HCEC 1CT (cell line): ENCODE results near the gene R3HCC1L.

ENCODE experiments used
- DNase-seq: peaks from one replicate; pipeline ENCODE4 v3.0.0-alpha.2; 2017

Gene R3HCC1L

DNA sequence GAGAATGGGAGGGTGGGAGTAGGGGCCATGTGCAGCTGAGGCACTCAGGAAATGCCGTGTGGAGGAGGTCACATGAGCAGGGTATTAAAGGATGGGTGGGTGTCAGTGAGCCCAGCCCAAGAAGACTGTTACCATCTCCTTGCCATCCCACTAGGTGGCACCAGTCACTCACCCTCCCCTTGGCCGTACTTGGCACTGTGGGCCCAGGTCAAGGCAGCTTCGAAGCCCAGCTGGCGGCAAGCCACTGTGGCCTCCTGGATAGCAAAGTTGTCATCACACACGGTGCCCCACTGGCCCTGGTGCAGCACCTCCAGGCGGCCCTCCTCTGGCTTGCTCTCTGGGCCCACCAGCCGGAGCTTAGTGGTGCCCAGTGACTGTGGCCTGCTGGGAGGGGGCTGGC is 128.1 kb downstream of the R3HCC1L start:
- peak; percentile 40 for DNase-seq

- DNase-seq = no peak
Measured at GRCh38 chr10:98263088-98263487, 128.6 kb downstream of the R3HCC1L start.

- no peak for DNase-seq
Measured at GRCh38 chr10:98264378-98265065, 130.1 kb downstream of the R3HCC1L start.

DNA sequence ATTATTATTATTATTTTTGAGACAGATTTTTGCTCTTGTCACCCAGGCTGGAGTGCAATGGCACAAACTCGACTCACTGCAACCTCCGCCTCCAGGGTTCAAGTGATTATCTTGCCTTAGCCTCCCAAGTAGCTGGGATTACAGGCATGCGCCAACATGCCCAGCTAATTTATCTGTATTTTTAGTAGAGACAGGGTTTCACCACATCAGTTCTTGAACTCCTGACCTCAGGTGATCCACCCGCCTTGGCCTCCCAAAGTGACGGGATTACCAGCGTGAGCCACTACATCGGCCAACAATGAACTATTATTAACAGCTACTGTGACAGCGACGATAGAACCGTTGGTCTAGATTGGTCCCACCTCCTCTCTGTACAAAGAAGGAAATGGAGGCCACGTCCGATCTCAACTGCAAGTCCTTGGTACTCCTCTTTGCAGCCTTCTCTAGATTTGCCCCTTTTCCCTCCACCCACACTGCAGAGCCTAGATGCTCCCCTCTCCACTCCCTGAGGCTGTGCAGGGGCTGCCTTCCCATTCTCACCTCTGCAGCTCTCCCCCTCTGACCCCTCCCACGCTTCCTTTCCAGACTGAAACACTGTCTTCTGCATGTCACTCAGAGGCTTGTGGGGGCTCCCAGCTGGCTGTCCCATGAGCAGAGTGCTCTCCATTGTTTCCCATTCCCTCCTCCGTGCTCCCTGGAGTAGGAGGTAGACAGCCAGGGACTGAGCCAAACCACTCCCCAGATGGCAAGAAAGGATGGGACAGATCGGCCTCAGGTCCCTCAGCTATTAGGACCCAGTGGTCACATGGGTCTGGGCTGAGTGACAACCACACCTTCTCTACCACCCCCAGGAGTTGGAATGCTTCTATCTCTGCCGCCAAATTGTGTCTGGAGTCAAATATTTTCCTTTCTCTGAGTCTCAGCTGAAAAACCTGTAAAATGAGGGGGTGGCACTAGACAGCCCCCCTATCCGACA is 131.2 kb downstream of the R3HCC1L start:
- DNase-seq = no peak

- DNase-seq = no peak
Measured at GRCh38 chr10:98266647-98267046, 132.2 kb downstream of the R3HCC1L start.

- DNase-seq = no peak
Measured at GRCh38 chr10:98267069-98267893, 132.8 kb downstream of the R3HCC1L start.

GRCh38 chr10:98267894-98268693 is 133.6 kb downstream of the R3HCC1L start, which contains the start of gene LOXL4:
Gene LOXL4, minus strand, starts transcription at chr10:98268194. Its CDS starts 5,175 bp downstream, at chr10:98263019.
- peak; percentile 20 for DNase-seq

DNA sequence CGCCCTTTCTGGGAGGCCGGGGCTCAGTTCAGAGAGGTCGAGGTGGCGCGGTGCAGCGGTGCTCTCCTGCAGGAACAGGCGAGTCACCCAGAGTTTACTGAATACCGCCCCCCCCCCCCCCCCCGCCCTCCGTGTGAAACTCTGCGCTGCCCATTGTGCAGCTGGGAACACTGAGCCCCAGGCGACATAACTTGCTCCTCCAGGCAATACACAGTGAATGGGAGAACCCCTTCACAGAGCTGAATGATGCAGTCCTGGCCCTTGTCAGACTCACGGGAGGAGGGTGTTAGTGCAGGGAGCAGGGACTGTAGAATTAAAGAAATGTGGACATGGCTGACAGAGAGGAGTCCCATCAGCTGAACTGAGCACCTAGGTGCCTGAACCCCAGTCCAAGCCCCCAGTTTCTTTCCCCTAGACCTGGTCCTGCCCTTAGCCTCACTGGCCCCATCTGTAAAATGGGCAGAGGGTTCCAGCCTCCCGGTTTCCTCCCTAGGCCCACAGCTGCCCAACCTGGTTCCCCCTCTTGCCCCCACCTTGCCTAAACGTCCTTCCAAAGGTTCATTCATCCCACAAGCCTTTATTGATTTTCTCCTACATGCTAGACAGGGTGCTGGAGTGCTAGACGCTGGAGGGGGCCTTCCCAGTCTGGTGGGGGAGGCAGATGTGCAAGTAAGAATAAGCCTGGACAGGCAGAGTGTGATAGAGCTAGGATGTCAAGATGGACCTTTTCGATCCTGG is 134.4 kb downstream of the R3HCC1L start:
- DNase-seq = no peak

DNA sequence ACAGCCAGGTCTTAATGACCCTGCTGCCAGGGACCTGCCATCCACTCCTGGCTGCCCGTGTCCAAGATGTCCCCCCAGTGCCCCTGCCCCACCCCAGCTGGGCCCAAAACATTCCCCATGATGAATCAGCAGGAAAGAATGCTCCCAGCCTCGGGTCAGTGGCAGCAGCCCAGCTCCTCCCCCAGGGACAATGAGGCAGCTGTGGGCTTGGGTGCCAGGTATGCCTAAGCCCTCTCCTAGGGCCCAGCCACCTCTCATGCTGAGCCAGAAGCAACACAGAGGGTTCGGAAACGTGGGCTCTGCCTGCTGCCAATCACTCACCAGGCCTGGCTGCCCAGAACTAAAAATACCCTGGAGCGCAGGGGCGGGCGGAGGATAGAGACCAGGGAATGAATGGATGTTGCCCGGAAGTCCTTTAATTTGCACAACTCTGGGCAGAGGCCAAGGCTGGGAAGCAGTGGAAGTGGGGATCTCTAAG is 135.0 kb downstream of the R3HCC1L start:
- DNase-seq = peak; percentile 64

DNA sequence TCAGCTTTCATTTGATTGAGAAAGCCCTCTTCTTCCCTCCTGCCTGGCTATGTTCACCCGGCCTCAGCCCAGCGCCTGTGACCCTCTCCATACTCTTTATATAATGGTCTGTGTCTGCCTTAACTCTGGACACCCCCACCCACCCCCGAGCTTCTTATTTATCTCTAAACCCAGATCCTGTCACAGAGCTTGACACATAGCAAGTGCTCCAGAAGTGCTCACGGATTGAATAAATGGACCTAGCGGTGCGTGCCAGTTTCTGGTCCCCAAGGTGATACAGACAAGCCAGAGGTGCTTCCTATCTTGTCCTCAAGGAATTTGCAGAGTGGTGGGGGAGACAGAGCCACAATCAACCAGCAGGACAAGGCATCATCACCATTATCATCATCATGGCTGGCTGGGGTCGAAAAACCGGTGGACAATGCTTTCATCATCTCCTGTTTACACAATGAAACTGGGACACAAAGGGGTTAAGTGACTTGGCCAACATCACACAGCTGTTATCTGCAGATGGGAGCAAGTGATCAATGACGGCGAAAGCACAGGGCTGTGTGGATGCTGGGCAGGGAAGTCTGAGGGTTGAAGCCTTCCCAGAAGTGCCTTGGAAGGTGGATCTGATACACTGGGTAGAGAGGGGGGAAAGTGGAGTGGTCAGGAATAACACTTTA is 135.8 kb downstream of the R3HCC1L start:
- no peak for DNase-seq

- DNase-seq = no peak
Measured at GRCh38 chr10:98270786-98271185, 136.3 kb downstream of the R3HCC1L start.

DNA sequence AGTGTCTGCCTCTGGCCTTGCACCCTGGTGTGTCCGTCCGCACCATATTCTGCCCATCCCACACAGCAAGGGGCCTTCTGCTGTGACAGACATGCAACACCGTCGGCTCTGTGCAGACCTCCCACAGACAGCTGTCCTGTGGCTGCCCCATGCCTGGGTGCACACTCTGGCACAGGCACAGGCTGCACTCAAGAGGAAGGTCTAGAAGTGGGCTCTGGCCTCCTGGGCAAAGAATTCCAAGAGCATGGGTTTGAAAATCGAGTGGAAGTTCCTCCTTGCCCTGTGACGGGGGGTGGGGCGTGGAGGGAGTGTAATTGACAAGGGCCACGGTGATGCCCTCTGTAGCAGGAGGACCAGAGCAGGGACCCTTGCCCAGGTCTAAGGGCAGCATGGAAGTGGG is 137.8 kb downstream of the R3HCC1L start:
- DNase-seq = no peak

DNA sequence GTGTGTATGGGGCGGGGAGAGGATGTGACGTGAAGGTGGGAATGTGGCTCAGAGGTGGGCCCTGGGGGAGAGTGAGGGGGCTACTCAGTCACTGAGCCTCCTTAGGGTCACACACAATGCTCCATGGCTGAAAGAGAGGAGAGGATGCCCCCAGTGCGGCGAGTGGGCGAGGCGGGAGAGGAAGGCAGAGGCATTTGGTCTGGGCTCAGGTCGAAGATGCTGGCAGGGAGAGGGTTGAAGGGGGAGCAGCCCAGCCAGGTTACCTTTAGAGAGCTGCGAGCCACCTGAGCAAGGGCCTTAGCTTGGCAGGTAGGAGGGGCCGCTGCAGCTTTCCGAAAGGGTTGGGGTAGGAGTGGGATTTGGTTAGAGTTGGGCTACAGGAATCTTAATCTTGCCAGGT is 138.2 kb downstream of the R3HCC1L start:
- no peak for DNase-seq

GRCh38 chr10:98273057-98273850 is 138.8 kb downstream of the R3HCC1L start:
- DNase-seq = no peak

GRCh38 chr10:98274562-98274961 is 140.1 kb downstream of the R3HCC1L start:
- no peak for DNase-seq

DNA sequence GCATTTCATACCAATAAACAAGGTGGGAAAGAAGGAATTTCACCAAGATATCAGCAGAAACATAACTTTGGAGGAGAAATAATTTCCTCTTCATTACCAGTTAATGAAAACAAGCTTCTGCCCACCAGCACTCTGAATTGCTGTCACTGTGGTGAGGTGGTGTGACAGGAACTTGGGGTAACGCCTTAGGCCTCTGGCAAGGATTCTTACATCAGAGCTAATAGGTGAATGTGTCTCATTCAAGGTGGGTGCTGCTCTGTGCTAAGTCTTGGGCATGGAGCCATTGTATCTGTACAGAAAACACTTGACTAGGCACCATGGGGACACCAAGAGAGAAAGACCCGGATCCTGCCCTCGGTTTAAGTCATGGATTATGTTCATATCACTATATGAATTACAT is 141.9 kb downstream of the R3HCC1L start:
- no peak for DNase-seq

DNA sequence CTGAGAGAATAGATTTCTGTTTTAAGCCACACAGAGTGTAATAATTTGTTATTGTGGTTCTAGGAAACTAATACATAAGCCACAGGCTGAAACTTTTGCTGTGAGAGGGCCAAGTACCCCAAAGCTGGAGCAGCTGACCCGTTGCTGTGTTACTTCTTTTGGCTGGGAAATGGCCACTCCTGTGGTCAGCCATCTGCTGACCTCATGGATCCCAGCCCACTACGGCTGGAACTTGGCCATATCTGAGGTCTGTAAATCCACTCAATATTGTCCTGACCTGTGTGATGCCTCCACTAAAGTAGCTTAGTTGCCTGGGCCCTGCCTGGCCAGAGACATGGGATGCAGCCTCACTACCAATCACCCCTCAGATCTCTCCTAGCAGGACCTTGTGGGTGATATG is 151.0 kb downstream of the R3HCC1L start:
- no peak for DNase-seq

GRCh38 chr10:98286419-98286818 is 152.0 kb downstream of the R3HCC1L start:
- DNase-seq = no peak

DNA sequence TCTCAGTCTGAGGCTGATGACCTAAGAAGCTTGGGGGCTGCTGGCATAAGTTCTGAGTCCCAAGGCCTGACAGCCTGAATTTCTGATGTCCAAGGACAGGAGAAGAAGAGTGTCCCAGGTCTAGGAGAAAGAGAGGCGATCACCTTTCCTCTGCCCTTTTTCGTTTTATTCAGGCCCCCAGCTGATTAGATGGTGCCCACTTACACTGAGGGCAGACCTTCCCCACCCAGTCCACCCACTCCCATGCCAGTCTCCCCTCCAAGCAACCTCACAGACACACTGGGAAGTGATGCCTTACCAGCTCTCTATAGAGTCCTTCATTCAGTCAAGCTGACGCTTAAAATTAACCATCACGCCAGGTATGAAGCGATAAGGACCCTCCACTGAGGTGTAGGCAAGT is 152.9 kb downstream of the R3HCC1L start:
- no peak for DNase-seq

DNA sequence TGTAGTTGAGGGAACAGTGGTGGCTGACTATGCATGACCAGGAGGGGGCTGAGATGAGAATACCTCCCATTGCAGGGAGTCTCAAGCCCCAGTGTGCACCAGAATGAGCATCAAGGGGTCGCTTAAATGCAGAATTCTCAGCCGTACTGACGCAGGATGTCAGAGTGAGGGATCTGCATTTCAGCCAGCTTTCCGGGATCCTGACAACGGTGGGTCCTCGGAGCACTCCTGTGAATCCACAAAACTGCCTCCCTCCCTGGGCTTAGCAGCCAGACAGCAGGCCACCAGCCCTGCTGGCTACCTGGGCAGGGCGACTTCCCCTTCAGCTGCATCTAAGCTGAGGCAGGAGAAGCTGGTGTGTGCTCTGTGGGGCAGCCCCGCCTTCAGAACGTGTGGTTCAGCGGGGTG is 155.3 kb downstream of the R3HCC1L start:
- DNase-seq = no peak
